Astrocyte of the cerebellum (primary cell): Measurements from ENCODE around the gene AMMECR1.

Experiments used
- DNase-seq: peaks from one replicate; pipeline ENCODE4 v3.0.0-alpha.2; 2011; ENCODE audit warnings: low read depth
- H3K4me3 ChIP-seq: 2 replicates; pipeline ENCODE4 v1.5.1; 2011; ENCODE audit warnings: mild to moderate bottlenecking, low read depth, low read length, moderate library complexity
- CTCF ChIP-seq: IDR thresholded peaks from 2 replicates; pipeline ENCODE4 v1.5.1; 2012; ENCODE audit warnings: low read length, low read depth, moderate library complexity, mild to moderate bottlenecking; ENCODE audit errors: missing control alignments
- in situ Hi-C: cut with HindIII; loops from 2 replicates; pipeline ENCODE4 v1.10.0; 2017; ENCODE audit warnings: low sequenced_read_pairs

AMMECR1 gene

GRCh38 chrX:110180176-110180927, 137.5 kb downstream of the AMMECR1 start:
- DNase-seq = peak; percentile 65
- in situ Hi-C loops = loop anchor here (25.0 kb wide), 1 partner anchor 232 kb away; no protein-coding TSS in a partner anchor
- no peak for TF ChIP-seq CTCF
- H3K4me3 ChIP-seq = no peak overlapping the region

DNA sequence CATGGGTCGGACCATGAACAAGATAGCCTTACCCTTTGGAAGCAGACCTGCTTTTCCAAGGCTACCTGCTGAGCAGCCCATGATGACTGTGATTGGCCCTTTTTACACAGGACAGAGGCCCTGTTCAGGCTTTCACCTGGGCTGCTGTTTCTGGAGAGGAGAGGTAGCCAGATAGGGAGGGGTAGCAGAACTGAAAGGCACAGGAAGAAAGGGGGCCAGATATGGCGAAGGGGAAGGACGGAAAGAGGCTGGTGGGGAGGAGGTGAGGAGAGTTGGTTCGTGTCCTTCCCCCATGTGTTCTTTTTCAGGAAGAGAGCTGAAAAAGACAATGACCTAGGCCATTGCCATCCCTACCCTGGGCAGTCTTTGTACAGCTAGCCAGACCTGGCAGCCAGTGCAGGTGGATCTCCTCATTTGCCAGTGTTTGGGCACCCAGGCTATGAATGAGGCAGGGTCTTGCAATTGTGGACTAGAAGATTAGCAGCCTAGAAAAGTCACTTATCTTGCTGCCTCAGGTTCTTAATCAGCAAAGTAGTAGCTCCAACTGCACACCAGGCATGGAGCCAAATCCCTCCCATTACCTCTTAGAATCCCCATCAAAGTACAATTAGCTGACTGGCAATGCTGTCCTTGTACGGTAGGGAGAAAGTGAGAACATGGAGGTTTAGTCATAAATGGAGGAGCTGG, 139.6 kb downstream of the AMMECR1 start:
- H3K4me3 ChIP-seq = no peak overlapping the region
- TF ChIP-seq CTCF = no peak
- in situ Hi-C loops = loop anchor here (25.0 kb wide), 1 partner anchor 234 kb away; no protein-coding TSS in a partner anchor
- no peak for DNase-seq

- no peak for DNase-seq
- no peak for TF ChIP-seq CTCF
- in situ Hi-C loops = loop anchor here (25.0 kb wide), 1 partner anchor 237 kb away; no protein-coding TSS in a partner anchor
Observed at GRCh38 chrX:110175696-110176095, 142.2 kb downstream of the AMMECR1 start.

GRCh38 chrX:110175146-110175545, 142.7 kb downstream of the AMMECR1 start:
- H3K4me3 ChIP-seq = no peak overlapping the region
- in situ Hi-C loops = loop anchor here (25.0 kb wide), 1 partner anchor 237 kb away; no protein-coding TSS in a partner anchor
- DNase-seq = no peak
- TF ChIP-seq CTCF = no peak

More at GRCh38 chrX:110175696-110176095, 142.2 kb downstream of the AMMECR1 start:
- no peak overlapping the region for H3K4me3 ChIP-seq

DNA sequence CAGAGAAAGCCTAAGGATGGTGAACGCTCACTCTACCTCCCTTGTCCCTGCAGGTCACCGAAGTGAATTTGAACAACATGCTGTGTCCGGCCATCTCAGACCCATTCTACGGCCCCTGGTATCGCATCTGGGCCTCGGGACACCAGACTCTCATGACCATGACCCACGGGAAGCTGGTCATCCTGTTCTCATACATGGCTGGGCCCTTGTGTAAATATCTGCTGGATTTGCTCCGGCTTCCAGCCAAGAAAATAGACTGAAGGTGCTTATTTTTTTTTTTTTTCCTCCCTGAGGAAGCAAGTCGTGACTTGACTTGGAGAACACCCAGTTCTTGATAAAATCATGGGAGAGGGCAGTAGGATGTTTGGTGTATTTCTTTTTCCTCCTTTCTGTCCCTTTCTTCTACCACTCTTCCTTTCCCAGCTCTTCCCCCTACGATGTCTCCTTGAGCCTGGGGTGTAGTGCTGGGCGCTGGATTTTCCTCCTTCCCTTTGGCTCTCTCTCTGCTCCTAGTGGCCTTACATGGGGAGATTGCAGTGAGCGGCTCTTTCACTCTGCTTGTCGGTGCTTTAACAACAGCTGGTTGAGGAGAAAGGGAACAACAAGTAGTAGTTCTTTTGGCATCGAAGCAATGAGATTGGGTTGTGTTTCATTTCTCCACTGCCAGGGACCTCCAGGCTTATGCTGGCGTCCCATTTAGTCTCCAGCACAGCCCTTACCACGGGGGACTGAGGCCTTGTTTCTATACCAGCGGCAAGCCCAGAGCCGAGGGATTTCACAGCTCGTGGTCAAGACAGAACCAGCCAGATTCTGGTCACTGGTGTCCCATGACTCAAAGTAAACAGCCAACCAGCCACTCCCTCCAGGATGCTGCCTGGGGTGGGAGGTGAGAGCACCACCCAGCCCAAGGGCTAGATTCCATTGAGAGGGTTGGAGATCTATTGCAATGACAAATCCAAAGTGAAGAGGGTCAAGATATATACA, 144.4 kb downstream of the AMMECR1 start:
- H3K4me3 ChIP-seq = no peak overlapping the region
- DNase-seq = no peak
- in situ Hi-C loops = no loop called here
- TF ChIP-seq CTCF = no peak

DNA sequence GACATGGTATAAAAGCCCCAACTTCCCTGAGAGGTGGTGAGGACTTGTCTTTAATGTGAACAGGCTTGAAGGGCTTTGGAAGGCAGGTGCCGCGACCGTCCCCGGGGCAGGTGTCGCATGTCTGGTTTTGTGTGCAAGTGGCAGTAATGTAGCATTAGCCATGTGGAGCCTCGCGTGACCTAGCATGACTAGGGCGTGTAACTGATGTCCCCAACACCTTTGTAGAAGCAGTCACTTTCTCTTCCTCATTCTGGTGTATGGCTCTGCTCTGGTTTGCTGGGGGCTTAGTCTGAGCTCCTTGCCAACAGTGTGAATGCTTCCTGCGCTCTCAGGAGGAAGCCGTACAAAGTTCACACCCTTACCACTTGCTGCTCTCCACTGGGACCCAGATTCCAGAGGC, 145.7 kb downstream of the AMMECR1 start:
- TF ChIP-seq CTCF = no peak
- no peak overlapping the region for H3K4me3 ChIP-seq
- DNase-seq = no peak
- in situ Hi-C loops = no loop called here
